ENCODE results near the gene BEX2. TPM values are rescaled to one million over a fixed set of nuclear protein-coding genes. Genes with fewer than 3 reads are reported as not detected.
A peak's percentile ranks its signal among the peaks of the same experiment; 100 is the strongest.
"Not testable (repeated sequence)": the region's sequence is repeated elsewhere in the genome, so short reads cannot be mapped to it uniquely, and the experiment has no call there.

Gene BEX2
- total RNA-seq, 1 donor from 2014 or later: 7.4 TPM

- peak overlapping the region; percentile 74 for H3K27ac ChIP-seq
- no peaks in the 10 kb centered on the region for H3K36me3 ChIP-seq
- no peaks in the 10 kb centered on the region for H3K27me3 ChIP-seq
- TF ChIP-seq CTCF (IDR thresholded peaks at IDR 0.05) (no peak), POLR2AphosphoS5 (IDR thresholded peaks at IDR 0.05; ENCODE audit: insufficient read depth in 1 of 2, low read depth in 1 of 2) (no peak), POLR2A (IDR thresholded peaks at IDR 0.05) (no peak)
- no peaks in the 10 kb centered on the region for H3K9me3 ChIP-seq
- H3K4me3 ChIP-seq: peak overlapping the region; percentile 32 to 35
- H3K4me1 ChIP-seq: no peaks in the 10 kb centered on the region
- no peak for DNase-seq (ENCODE audit: extremely low spot score in 2 of 2)
- intact Hi-C loops (cut with DNase I): no loop called here
Measured at GRCh38 chrX:103330681-103331288, 20.0 kb upstream of the BEX2 start.

- Histone ChIP-seq H3K4me3 (peak within 1 kb of the TSS; percentile 32 to 35), H3K27me3 (no peaks in the 10 kb centered on the region), H3K4me1 (no peaks in the 10 kb centered on the region), H3K27ac (peak within 1 kb of the TSS; percentile 74), H3K9me3 (no peaks in the 10 kb centered on the region), H3K36me3 (no peaks in the 10 kb centered on the region)
- intact Hi-C loops (cut with DNase I): no loop called here
- TF ChIP-seq CTCF (IDR thresholded peaks at IDR 0.05) (no peak), POLR2A (IDR thresholded peaks at IDR 0.05) (peak in 1 of 2 donors; percentile 30), POLR2AphosphoS5 (IDR thresholded peaks at IDR 0.05; ENCODE audit: insufficient read depth in 1 of 2, low read depth in 1 of 2) (peak; percentile 47 to 48)
- no peak for DNase-seq (ENCODE audit: extremely low spot score in 2 of 2)
Measured at GRCh38 chrX:103329991-103330390, 19.2 kb upstream of the BEX2 start, which contains the start of gene TCEAL7. Gene TCEAL7 (plus strand): TSS chrX:103330239. CDS start chrX:103331404, 1,165 bp downstream.

- Histone ChIP-seq H3K9me3 (no peaks in the 10 kb centered on the region), H3K27ac (no peak overlapping the region), H3K27me3 (no peaks in the 10 kb centered on the region), H3K4me3 (no peak overlapping the region), H3K4me1 (peaks cover 6% of the 10 kb centered on the region), H3K36me3 (no peaks in the 10 kb centered on the region)
- no peak for DNase-seq (ENCODE audit: extremely low spot score in 2 of 2)
- TF ChIP-seq POLR2AphosphoS5 (IDR thresholded peaks at IDR 0.05; ENCODE audit: insufficient read depth in 1 of 2, low read depth in 1 of 2) (no peak), POLR2A (IDR thresholded peaks at IDR 0.05) (no peak), CTCF (IDR thresholded peaks at IDR 0.05) (no peak)
- intact Hi-C loops (cut with DNase I): no loop called here
Measured at GRCh38 chrX:103311399-103311780, 600 bp upstream of the BEX2 start.

- no peak overlapping the region for H3K27ac ChIP-seq
- TF ChIP-seq POLR2A (IDR thresholded peaks at IDR 0.05) (no peak), POLR2AphosphoS5 (IDR thresholded peaks at IDR 0.05; ENCODE audit: insufficient read depth in 1 of 2, low read depth in 1 of 2) (no peak), CTCF (IDR thresholded peaks at IDR 0.05) (no peak)
- intact Hi-C loops (cut with DNase I): no loop called here
- no peak for DNase-seq (ENCODE audit: extremely low spot score in 2 of 2)
- H3K9me3 ChIP-seq: no peaks in the 10 kb centered on the region
- peak overlapping the region; percentile 36 to 47 for H3K4me3 ChIP-seq
- H3K36me3 ChIP-seq: no peaks in the 10 kb centered on the region
- H3K4me1 ChIP-seq: peaks cover 6% of the 10 kb centered on the region
- H3K27me3 ChIP-seq: no peaks in the 10 kb centered on the region
Measured at GRCh38 chrX:103309860-103310554, 783 bp downstream of the BEX2 start.

GRCh38 chrX:103305666-103306065 lies 5.1 kb downstream of the BEX2 start:
- H3K36me3 ChIP-seq; intact Hi-C loops (cut with DNase I); DNase-seq (ENCODE audit: extremely low spot score in 2 of 2); H3K4me3 ChIP-seq; H3K27me3 ChIP-seq; H3K9me3 ChIP-seq; H3K4me1 ChIP-seq; H3K27ac ChIP-seq: not testable (repeated sequence)

Measured in vagina (tissue), 2 donors.